Measurements from ENCODE around the gene RELN.

GRCh38 chr7:103469095-103469948 is 520.1 kb downstream of the RELN start:
- TF ChIP-seq CTCF (IDR thresholded peaks at IDR 0.05 in 2 of 3, conservative IDR thresholded peaks at IDR 0.05 in 1 of 3; ENCODE audit: borderline replicate concordance in 1 of 3, insufficient read depth in 1 of 3, low read depth in 2 of 3, low read length in 2 of 3) (no peak), RAD21 (IDR thresholded peaks at IDR 0.05; ENCODE audit: low read depth) (no peak)

All from HCT116 (cell line).